PC-3 (cell line): ENCODE results near the gene AGO1. TPM values are rescaled to one million over a fixed set of nuclear protein-coding genes. Genes with fewer than 3 reads are reported as not detected.

Experiments
- ATAC-seq: fragments of 200-7000 bp; cut with Tn5 transposase; 2 replicates; pipeline ENCODE4 v1.9.1; 2020; ENCODE audit warnings: mild to moderate bottlenecking, moderate library complexity
- BruUV-seq: library from RNA; stranded (reverse); fragments of 400-500 nt; replicated peaks from 2 replicates; lab custom pipeline; 2021; lab: Mats Ljungman, UMichigan
- CTCF ChIA-PET: fragments of 300-600 bp; sonication (Branson Sonifier 250); formaldehyde crosslinking; loops from one replicate; lab custom pipeline; 2022; ENCODE audit warnings: antibody characterized with exemption; lab: Charles Lee
- POLR2A ChIA-PET: fragments of 300-600 bp; sonication (Branson Sonifier 250); formaldehyde crosslinking; loops from one replicate; lab custom pipeline; 2022; ENCODE audit warnings: antibody characterized with exemption; ENCODE audit not compliant: unreplicated experiment; lab: Charles Lee
- DNase-seq: peaks from one replicate; pipeline ENCODE4 v3.0.0-alpha.2; 2015
- H2AFZ ChIP-seq: fragments of 300-600 bp; sonication (generic); 2 replicates; pipeline ENCODE4 v1.6.0; 2016; ENCODE audit warnings: antibody characterized with exemption, low read length
- H3F3A ChIP-seq: fragments of 300-600 bp; sonication (generic); one replicate; pipeline ENCODE4 v1.6.0; 2017; ENCODE audit warnings: antibody characterized with exemption, low read length, control low read depth, mild to moderate bottlenecking; ENCODE audit not compliant: unreplicated experiment
- H3K27ac ChIP-seq: fragments of 300-600 bp; sonication (generic); 2 replicates; pipeline ENCODE4 v1.5.1; 2016; ENCODE audit warnings: mild to moderate bottlenecking, low read length
- H3K27me3 ChIP-seq: fragments of 300-600 bp; sonication (generic); 2 replicates; pipeline ENCODE4 v1.6.1; 2016; ENCODE audit warnings: low read length, mixed read lengths
- H3K36me3 ChIP-seq: fragments of 300-600 bp; sonication (generic); 2 replicates; pipeline ENCODE4 v1.6.1; 2016; ENCODE audit warnings: low read depth, mixed run types, low read length, mixed read lengths
- H3K4me1 ChIP-seq: fragments of 300-600 bp; sonication (generic); 2 replicates; pipeline ENCODE4 v1.5.1; 2016; ENCODE audit warnings: low read length; ENCODE audit not compliant: insufficient read depth
- H3K4me2 ChIP-seq: fragments of 300-600 bp; sonication (generic); 2 replicates; pipeline ENCODE4 v1.6.0; 2016; ENCODE audit warnings: low read length
- H3K4me3 ChIP-seq: fragments of 300-600 bp; sonication (generic); 2 replicates; pipeline ENCODE4 v1.5.1; 2016; ENCODE audit warnings: mild to moderate bottlenecking, low read length, mixed read lengths
- H3K79me2 ChIP-seq: fragments of 300-600 bp; sonication (generic); 2 replicates; pipeline ENCODE4 v1.6.1; 2017; ENCODE audit warnings: low read length, mixed read lengths
- H3K9ac ChIP-seq: fragments of 300-600 bp; sonication (generic); 2 replicates; pipeline ENCODE4 v1.6.0; 2016; ENCODE audit warnings: mild to moderate bottlenecking, low read length
- H3K9me2 ChIP-seq: fragments of 300-600 bp; sonication (generic); replicated peaks from 2 replicates; pipeline ENCODE4 v1.6.1; 2016; ENCODE audit warnings: mixed run types, low read length, mixed read lengths
- H3K9me3 ChIP-seq: fragments of 300-600 bp; sonication (generic); 2 replicates; pipeline ENCODE4 v1.6.1; 2016; ENCODE audit warnings: low read length, mixed read lengths
- H4K20me1 ChIP-seq: fragments of 300-600 bp; sonication (generic); 2 replicates; pipeline ENCODE4 v1.6.1; 2016; ENCODE audit warnings: low read length, mixed read lengths
- EZH2 ChIP-seq: fragments of 300-600 bp; sonication (generic); IDR thresholded peaks from one replicate; pipeline ENCODE4 v1.6.1; 2017; ENCODE audit warnings: antibody characterized with exemption, mild to moderate bottlenecking, low read length; ENCODE audit not compliant: unreplicated experiment
- EZH2phosphoT487 ChIP-seq: fragments of 300-600 bp; sonication (generic); IDR thresholded peaks from 2 replicates; pipeline ENCODE4 v1.6.1; 2018; ENCODE audit warnings: mild to moderate bottlenecking, antibody characterized with exemption, low read length, borderline replicate concordance
- intact Hi-C: fragments of 100-400 bp; cut with micrococcal nuclease; formaldehyde crosslinking; loops from 2 replicates; pipeline ENCODE4 v1.9.0; 2023
- total RNA-seq: library from RNA; depleted of rRNA; stranded (reverse); fragments of >200 nt; gene quantifications from 2 replicates; pipeline ENCODE4 v1.2.3, GENCODE V29; 2014
- TF ChIP-seq, protein P1 (sequence below): fragments of 300-600 bp; sonication (generic); conservative IDR thresholded peaks from 2 replicates; pipeline ENCODE4 v1.5.1; 2017; ENCODE audit warnings: antibody characterized with exemption, low read depth, mild to moderate bottlenecking, low read length

Gene AGO1
- total RNA-seq, 1 experiment from 2014 or later: 15.4 TPM

GRCh38 chr1:35924838-35925237, 41.8 kb downstream of the AGO1 start:
- no TSS peak for BruUV-seq
- no peaks in the 10 kb centered on the region for H3K27me3 ChIP-seq
- no peak overlapping the region for H3K27ac ChIP-seq
- H3K4me1 ChIP-seq: peaks cover 3% of the 10 kb centered on the region; the same call in 1 of the 2 replicates
- no peak for ATAC-seq
- POLR2A ChIA-PET: no interaction called here
- no peaks in the 10 kb centered on the region for H3F3A ChIP-seq
- H2AFZ ChIP-seq: no peak overlapping the region
- no peak for DNase-seq
- H3K9ac ChIP-seq: no peak overlapping the region
- H3K9me3 ChIP-seq: no peaks in the 10 kb centered on the region
- H3K4me2 ChIP-seq: no peak overlapping the region
- CTCF ChIA-PET: no interaction called here
- intact Hi-C loops: no loop called here
- H3K4me3 ChIP-seq: no peak overlapping the region
- TF ChIP-seq, protein P1, sequence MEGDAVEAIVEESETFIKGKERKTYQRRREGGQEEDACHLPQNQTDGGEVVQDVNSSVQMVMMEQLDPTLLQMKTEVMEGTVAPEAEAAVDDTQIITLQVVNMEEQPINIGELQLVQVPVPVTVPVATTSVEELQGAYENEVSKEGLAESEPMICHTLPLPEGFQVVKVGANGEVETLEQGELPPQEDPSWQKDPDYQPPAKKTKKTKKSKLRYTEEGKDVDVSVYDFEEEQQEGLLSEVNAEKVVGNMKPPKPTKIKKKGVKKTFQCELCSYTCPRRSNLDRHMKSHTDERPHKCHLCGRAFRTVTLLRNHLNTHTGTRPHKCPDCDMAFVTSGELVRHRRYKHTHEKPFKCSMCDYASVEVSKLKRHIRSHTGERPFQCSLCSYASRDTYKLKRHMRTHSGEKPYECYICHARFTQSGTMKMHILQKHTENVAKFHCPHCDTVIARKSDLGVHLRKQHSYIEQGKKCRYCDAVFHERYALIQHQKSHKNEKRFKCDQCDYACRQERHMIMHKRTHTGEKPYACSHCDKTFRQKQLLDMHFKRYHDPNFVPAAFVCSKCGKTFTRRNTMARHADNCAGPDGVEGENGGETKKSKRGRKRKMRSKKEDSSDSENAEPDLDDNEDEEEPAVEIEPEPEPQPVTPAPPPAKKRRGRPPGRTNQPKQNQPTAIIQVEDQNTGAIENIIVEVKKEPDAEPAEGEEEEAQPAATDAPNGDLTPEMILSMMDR: no peak
- TF ChIP-seq EZH2phosphoT487 (no peak), EZH2 (no peak)
- H3K9me2 ChIP-seq: no peaks in the 10 kb centered on the region
- H3K79me2 ChIP-seq: 0 out of 2 replicates have a peak, but pooled peaks cover 2% of the 10 kb centered on the region
- no peaks in the 10 kb centered on the region for H4K20me1 ChIP-seq
- H3K36me3 ChIP-seq: no peaks in the 10 kb centered on the region

DNA sequence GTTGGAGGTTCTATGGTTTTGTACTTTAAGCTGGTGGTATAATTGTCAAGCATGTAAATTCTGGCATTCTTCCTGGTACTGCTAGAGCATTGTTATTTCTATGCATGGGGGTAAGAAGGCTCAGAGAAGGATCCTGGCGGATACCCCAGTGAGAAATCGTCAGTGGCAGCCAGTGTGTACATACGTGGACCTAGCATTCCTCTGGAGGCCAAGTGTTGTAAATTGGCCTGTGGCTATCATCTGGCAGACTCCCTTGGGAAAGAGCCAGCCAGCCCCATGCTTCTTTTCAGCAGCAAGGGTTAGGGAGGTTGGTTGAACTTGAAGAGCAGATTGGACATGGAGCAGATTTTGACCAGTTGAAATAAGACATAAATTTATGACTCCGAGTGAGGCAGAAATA, 42.7 kb downstream of the AGO1 start:
- H3K36me3 ChIP-seq: no peaks in the 10 kb centered on the region
- no peaks in the 10 kb centered on the region for H3F3A ChIP-seq
- DNase-seq: no peak
- TF ChIP-seq EZH2 (no peak), EZH2phosphoT487 (no peak)
- 0 out of 2 replicates have a peak, but pooled peaks cover 4% of the 10 kb centered on the region for H3K79me2 ChIP-seq
- H3K9me2 ChIP-seq: no peaks in the 10 kb centered on the region
- H3K4me1 ChIP-seq: peaks cover 7% of the 10 kb centered on the region; the same call in 1 of the 2 replicates
- no peak overlapping the region for H3K4me2 ChIP-seq
- no peaks in the 10 kb centered on the region for H3K27me3 ChIP-seq
- H4K20me1 ChIP-seq: no peaks in the 10 kb centered on the region
- intact Hi-C loops: no loop called here
- no TSS peak for BruUV-seq
- H3K27ac ChIP-seq: no peak overlapping the region
- ChIA-PET CTCF (no interaction called here), POLR2A (no interaction called here)
- no peak overlapping the region for H3K4me3 ChIP-seq
- no peak overlapping the region for H3K9ac ChIP-seq
- H3K9me3 ChIP-seq: no peaks in the 10 kb centered on the region
- no peak overlapping the region for H2AFZ ChIP-seq
- no peak for ATAC-seq

DNA sequence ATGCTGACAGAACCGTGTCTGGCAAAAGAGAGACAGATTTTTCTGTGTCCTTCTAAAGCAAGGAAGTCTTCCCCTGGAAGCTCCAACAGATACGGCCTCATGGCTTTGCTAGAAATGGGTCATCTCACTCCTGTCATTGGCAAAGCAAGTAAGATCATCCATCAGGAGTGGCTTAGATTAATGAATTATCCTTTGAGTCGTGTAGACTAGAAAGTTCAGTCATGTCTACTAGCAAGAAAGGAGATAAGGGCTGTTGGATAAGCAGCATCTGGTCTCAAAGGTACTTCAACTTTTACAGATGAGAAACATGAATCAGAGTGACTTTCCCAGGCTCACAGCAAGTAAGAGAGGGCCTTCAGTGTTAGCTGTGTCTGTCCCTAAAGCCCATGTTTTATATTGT, 44.5 kb downstream of the AGO1 start:
- CTCF ChIA-PET: no interaction called here
- BruUV-seq: no TSS peak
- H3F3A ChIP-seq: no peaks in the 10 kb centered on the region

More for the DNA sequence above, 44.5 kb downstream of the AGO1 start:
- no peaks in the 10 kb centered on the region for H3K27me3 ChIP-seq
- H3K4me2 ChIP-seq: no peak overlapping the region
- H3K9ac ChIP-seq: no peak overlapping the region
- peaks cover 18% of the 10 kb centered on the region for H3K79me2 ChIP-seq
- no peaks in the 10 kb centered on the region for H3K9me3 ChIP-seq
- TF ChIP-seq EZH2 (no peak), EZH2phosphoT487 (no peak)
- TF ChIP-seq, protein P1: no peak
- H3K4me3 ChIP-seq: no peak overlapping the region
- intact Hi-C loops: no loop called here
- H3K27ac ChIP-seq: no peak overlapping the region
- H3K36me3 ChIP-seq: no peaks in the 10 kb centered on the region
- DNase-seq (no peak), ATAC-seq (no peak)
- POLR2A ChIA-PET: no interaction called here
- no peaks in the 10 kb centered on the region for H3K9me2 ChIP-seq
- peaks cover 10% of the 10 kb centered on the region for H3K4me1 ChIP-seq
- peaks cover 8% of the 10 kb centered on the region for H4K20me1 ChIP-seq
- H2AFZ ChIP-seq: no peak overlapping the region
